Measurements from ENCODE around the gene MGAT1. TPM values are rescaled to one million over a fixed set of nuclear protein-coding genes. Genes with fewer than 3 reads are reported as not detected.

The MGAT1 gene
- total RNA-seq, 5 donors from 2014 or later (not counting 1 experiment from before 2014, with no cell fraction given), result 83.1 to 198 (median 145) TPM

DNA sequence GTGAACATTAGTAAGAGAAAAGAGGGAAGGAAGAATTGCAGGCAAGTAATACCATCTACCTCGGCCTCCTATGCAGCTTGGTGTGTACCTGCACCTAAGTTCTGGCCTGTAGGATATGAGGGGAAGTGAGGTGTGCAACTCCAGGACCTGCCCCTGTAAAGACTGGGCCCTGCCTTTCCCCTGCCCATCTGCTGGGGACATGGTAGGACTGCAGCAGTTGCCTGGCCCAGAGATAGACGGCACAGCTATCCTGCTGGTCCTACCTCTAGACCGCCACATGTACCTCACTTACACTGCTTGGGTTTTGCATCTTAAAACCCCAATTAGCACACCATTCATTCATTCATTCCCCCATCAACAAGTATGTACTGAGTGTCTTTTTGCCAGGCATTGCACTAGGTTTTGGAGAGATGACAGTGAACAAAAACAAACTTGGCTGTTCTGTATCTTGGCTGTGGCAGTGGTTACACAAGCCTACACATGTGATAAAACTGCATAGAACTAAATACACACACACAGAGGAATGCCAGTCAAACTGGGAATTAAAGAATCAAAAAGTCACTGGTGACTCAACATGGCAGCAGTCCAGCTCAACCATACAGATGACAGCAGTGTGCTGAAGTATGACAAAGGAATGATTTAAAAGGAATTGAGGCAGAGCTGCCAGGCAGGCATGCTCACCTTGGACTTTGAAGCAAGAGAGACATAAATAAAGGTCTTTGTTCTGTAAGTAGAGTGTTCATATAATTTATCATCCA is 23.3 kb upstream of the MGAT1 start:
- ChIA-PET POLR2A (no interaction called here), CTCF (no interaction called here)
- Mint-ChIP-seq H3K36me3 (peaks cover 16% of the 10 kb centered on the region), H3K27ac (peak overlapping the region in 1 of 2 donors; percentile 59), H3K4me1 (peaks cover 38 to 51% (median 50%) of the 10 kb centered on the region in 3 donors), H3K4me3 (no peak overlapping the region), H3K27me3 (no peaks in the 10 kb centered on the region), H3K9me3 (peaks cover 0 to 4% (median 0%) of the 10 kb centered on the region in 3 donors)
- H3K27ac ChIP-seq (ENCODE audit: low read length), result no peak overlapping the region
- H3K9me3 ChIP-seq, result no peaks in the 10 kb centered on the region
- no peaks in the 10 kb centered on the region for H3K27me3 ChIP-seq (replicated peaks in 1 of 2; ENCODE audit: control insufficient read depth in 2 of 2, extremely low read depth in 1 of 2, insufficient read depth in 2 of 2, low read length in 1 of 2)
- 100% methylated on average over 2 of the region's 3 CpGs for WGBS (ENCODE audit: insufficient coverage)
- peaks cover 0 to 7% of the 10 kb centered on the region in 2 donors for H3K36me3 ChIP-seq (ENCODE audit: control insufficient read depth in 2 of 2, extremely low read depth in 1 of 2, insufficient read depth in 1 of 2, low read length in 1 of 2)
- H3K4me3 ChIP-seq (ENCODE audit: control insufficient read depth in 1 of 2, extremely low read depth in 1 of 2, low read length in 1 of 2), result no peak overlapping the region
- DNase-seq, result no peak
- H3K4me1 ChIP-seq (ENCODE audit: control insufficient read depth in 1 of 2, extremely low read depth in 1 of 2, insufficient read depth in 2 of 2, low read length in 2 of 2), result peaks cover 13 to 17% of the 10 kb centered on the region in 2 experiments
- ATAC-seq (replicated peaks in 1 of 4), result no peak

- H3K27me3 Mint-ChIP-seq, result no peaks in the 10 kb centered on the region
These were observed 22.2 kb upstream of the MGAT1 start for GRCh38 chr5:180824630-180825476.

DNA sequence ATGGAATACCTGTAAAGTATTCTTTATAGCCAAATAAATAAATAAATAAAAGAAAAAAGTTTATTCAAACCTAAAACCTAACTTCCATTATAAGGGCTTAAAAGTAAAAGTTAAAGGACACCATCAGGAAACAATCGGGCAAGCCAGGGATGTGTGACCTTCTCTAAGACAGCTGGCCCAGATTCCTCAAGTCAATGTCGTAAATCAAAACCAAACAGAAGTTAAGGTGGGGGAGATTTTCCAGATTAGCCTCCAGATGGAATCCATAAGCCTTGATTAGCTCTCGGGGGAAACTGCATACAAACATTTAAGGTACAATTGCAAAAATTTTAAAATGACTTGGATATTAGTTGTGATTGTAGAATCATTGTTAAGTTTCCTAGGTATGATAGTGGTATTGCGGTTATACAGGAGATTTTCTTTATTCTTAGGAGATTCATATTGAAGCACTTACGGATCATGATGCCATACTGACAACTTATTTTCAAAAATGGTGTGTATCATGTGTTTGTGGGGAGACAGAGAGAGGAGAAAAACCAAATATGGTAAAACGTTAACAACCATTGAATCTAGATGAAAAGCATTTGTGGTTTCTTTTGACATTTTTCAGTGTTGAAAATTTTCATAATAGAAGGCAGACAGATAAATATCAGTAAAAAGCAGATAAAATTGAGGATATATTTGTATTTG is 21.5 kb upstream of the MGAT1 start:
- ATAC-seq (replicated peaks in 1 of 4) (peak in 1 of 4 experiments; percentile 40), DNase-seq (no peak)
- WGBS (ENCODE audit: insufficient coverage), result no CpG with 5 or more reads among the region's 6 CpGs
- no peaks in the 10 kb centered on the region for H3K27me3 ChIP-seq (replicated peaks in 1 of 2; ENCODE audit: control insufficient read depth in 2 of 2, extremely low read depth in 1 of 2, insufficient read depth in 2 of 2, low read length in 1 of 2)
- H3K27me3 Mint-ChIP-seq, result no peaks in the 10 kb centered on the region
- H3K27ac Mint-ChIP-seq, result peak overlapping the region; percentile 59 to 63
- H3K4me1 ChIP-seq (ENCODE audit: control insufficient read depth in 1 of 2, extremely low read depth in 1 of 2, insufficient read depth in 2 of 2, low read length in 2 of 2), result peaks cover 0 to 7% of the 10 kb centered on the region in 2 experiments
- CTCF ChIA-PET, result no interaction called here
- H3K36me3 ChIP-seq (ENCODE audit: control insufficient read depth in 2 of 2, extremely low read depth in 1 of 2, insufficient read depth in 1 of 2, low read length in 1 of 2), result no peaks in the 10 kb centered on the region
- H3K4me3 Mint-ChIP-seq, result peak overlapping the region in 1 of 3 donors; percentile 31
- POLR2A ChIA-PET, result no interaction called here
- H3K9me3 ChIP-seq, result no peaks in the 10 kb centered on the region
- peaks cover 0 to under 1% (median 0%) of the 10 kb centered on the region in 3 donors for H3K9me3 Mint-ChIP-seq
- H3K36me3 Mint-ChIP-seq, result peaks cover 6% of the 10 kb centered on the region
- H3K27ac ChIP-seq (ENCODE audit: low read length), result no peak overlapping the region
- H3K4me3 ChIP-seq (ENCODE audit: control insufficient read depth in 1 of 2, extremely low read depth in 1 of 2, low read length in 1 of 2), result no peak overlapping the region
- peaks cover 21 to 36% (median 35%) of the 10 kb centered on the region in 3 donors for H3K4me1 Mint-ChIP-seq

More at GRCh38 chr5:180824630-180825476, 22.2 kb upstream of the MGAT1 start:
- peaks cover 0 to 6% of the 10 kb centered on the region in 2 donors for H3K36me3 ChIP-seq (ENCODE audit: control insufficient read depth in 2 of 2, extremely low read depth in 1 of 2, insufficient read depth in 1 of 2, low read length in 1 of 2)
- H3K4me3 ChIP-seq (ENCODE audit: control insufficient read depth in 1 of 2, extremely low read depth in 1 of 2, low read length in 1 of 2), result no peak overlapping the region
- Mint-ChIP-seq H3K4me1 (peaks cover 28 to 43% (median 43%) of the 10 kb centered on the region in 3 donors), H3K9me3 (peaks cover 0 to 4% (median 0%) of the 10 kb centered on the region in 3 donors), H3K4me3 (peak overlapping the region in 1 of 3 donors; percentile 31), H3K36me3 (peaks cover 12% of the 10 kb centered on the region), H3K27ac (peak overlapping the region in 1 of 2 donors; percentile 63)
- 96% methylated on average over 6 of the region's 10 CpGs for WGBS (ENCODE audit: insufficient coverage)
- H3K4me1 ChIP-seq (ENCODE audit: control insufficient read depth in 1 of 2, extremely low read depth in 1 of 2, insufficient read depth in 2 of 2, low read length in 2 of 2), result peaks cover 6 to 10% of the 10 kb centered on the region in 2 experiments
- DNase-seq (no peak), ATAC-seq (replicated peaks in 1 of 4) (no peak)
- H3K9me3 ChIP-seq, result no peaks in the 10 kb centered on the region
- no peak overlapping the region for H3K27ac ChIP-seq (ENCODE audit: low read length)
- POLR2A ChIA-PET, result no interaction called here
- H3K27me3 ChIP-seq (replicated peaks in 1 of 2; ENCODE audit: control insufficient read depth in 2 of 2, extremely low read depth in 1 of 2, insufficient read depth in 2 of 2, low read length in 1 of 2), result no peaks in the 10 kb centered on the region
- CTCF ChIA-PET, result no interaction called here

- H3K27me3 ChIP-seq (replicated peaks in 1 of 2; ENCODE audit: control insufficient read depth in 2 of 2, extremely low read depth in 1 of 2, insufficient read depth in 2 of 2, low read length in 1 of 2), result no peaks in the 10 kb centered on the region
- H3K4me3 ChIP-seq (ENCODE audit: control insufficient read depth in 1 of 2, extremely low read depth in 1 of 2, low read length in 1 of 2), result no peak overlapping the region
- Mint-ChIP-seq H3K36me3 (peaks cover 4% of the 10 kb centered on the region), H3K4me3 (no peak overlapping the region), H3K9me3 (no peaks in the 10 kb centered on the region), H3K27ac (no peak overlapping the region), H3K27me3 (no peaks in the 10 kb centered on the region), H3K4me1 (peaks cover 20 to 36% (median 30%) of the 10 kb centered on the region in 3 donors)
- CTCF ChIA-PET, result no interaction called here
- H3K36me3 ChIP-seq (ENCODE audit: control insufficient read depth in 2 of 2, extremely low read depth in 1 of 2, insufficient read depth in 1 of 2, low read length in 1 of 2), result no peaks in the 10 kb centered on the region
- no peaks in the 10 kb centered on the region for H3K9me3 ChIP-seq
- no peak for DNase-seq
- H3K27ac ChIP-seq (ENCODE audit: low read length), result no peak overlapping the region
- peaks cover 0 to 7% of the 10 kb centered on the region in 2 experiments for H3K4me1 ChIP-seq (ENCODE audit: control insufficient read depth in 1 of 2, extremely low read depth in 1 of 2, insufficient read depth in 2 of 2, low read length in 2 of 2)
- WGBS (ENCODE audit: insufficient coverage), result 89% methylated on average over 7 of the region's 7 CpGs
- ATAC-seq (replicated peaks in 1 of 4), result no peak
- POLR2A ChIA-PET, result no interaction called here
These were observed 20.7 kb upstream of the MGAT1 start for GRCh38 chr5:180823346-180823745.

DNA sequence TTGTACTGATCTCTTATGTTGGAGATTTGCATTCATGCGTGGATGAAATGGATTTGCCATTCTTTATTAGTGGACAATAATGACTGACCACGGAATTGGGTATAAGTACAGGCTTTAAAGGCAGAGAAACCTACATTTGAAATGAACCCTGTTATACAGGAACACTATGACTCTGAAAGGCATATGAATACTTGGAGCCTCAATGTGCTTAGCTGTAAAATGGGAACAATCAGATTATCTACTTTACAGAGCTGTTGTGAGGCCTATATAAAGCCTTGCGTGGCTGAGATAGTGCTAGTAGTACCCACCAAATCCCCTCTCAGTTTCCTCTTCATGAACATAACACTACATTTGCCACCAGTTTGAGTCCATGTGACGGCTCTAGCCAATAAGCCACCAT is 18.9 kb upstream of the MGAT1 start:
- ATAC-seq (replicated peaks in 1 of 4) (no peak), DNase-seq (no peak)
- Mint-ChIP-seq H3K4me1 (peaks cover 26 to 49% (median 47%) of the 10 kb centered on the region in 3 donors), H3K4me3 (no peak overlapping the region), H3K36me3 (peaks cover 3% of the 10 kb centered on the region), H3K27ac (no peak overlapping the region), H3K27me3 (no peaks in the 10 kb centered on the region), H3K9me3 (no peaks in the 10 kb centered on the region)
- Histone ChIP-seq H3K4me1 (ENCODE audit: control insufficient read depth in 1 of 2, extremely low read depth in 1 of 2, insufficient read depth in 2 of 2, low read length in 2 of 2) (peaks cover 7 to 20% of the 10 kb centered on the region in 2 experiments), H3K27ac (ENCODE audit: low read length) (no peak overlapping the region), H3K36me3 (ENCODE audit: control insufficient read depth in 2 of 2, extremely low read depth in 1 of 2, insufficient read depth in 1 of 2, low read length in 1 of 2) (no peaks in the 10 kb centered on the region), H3K27me3 (replicated peaks in 1 of 2; ENCODE audit: control insufficient read depth in 2 of 2, extremely low read depth in 1 of 2, insufficient read depth in 2 of 2, low read length in 1 of 2) (no peaks in the 10 kb centered on the region), H3K9me3 (no peaks in the 10 kb centered on the region), H3K4me3 (ENCODE audit: control insufficient read depth in 1 of 2, extremely low read depth in 1 of 2, low read length in 1 of 2) (no peak overlapping the region)
- CTCF ChIA-PET, result interaction anchor here in 1 of 2 donors (0.7 kb wide), 1 partner anchor 10 kb away, joined by 3 read pairs; no protein-coding TSS in a partner anchor
- WGBS (ENCODE audit: insufficient coverage), result no CpG with 5 or more reads among the region's 4 CpGs
- POLR2A ChIA-PET, result no interaction called here

DNA sequence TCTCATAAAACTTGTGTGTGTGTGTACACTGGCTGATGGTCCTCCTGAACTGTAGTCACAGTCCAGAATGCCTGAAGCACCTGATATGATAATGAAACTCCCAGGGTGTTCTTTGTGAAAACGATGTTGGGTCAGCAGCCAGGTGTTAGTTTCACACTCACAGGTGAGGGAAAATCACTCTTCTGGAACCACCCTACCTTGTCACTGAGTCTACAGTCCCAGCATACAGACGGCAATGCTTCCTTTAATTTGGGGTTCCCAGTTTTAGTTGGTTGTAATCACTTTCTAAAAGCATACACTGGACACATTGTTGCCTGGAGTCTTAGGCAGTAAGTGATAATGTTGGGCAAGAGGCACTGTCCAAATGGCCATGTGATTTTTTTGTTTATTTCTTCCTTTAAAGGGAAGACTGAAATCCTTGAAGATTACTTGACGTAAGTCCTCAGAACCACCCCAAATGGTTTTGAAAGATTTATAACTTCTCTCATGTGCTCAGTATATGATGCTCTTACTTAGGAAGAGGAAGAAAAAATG is 18.2 kb upstream of the MGAT1 start:
- no peak overlapping the region for H3K4me3 ChIP-seq (ENCODE audit: control insufficient read depth in 1 of 2, extremely low read depth in 1 of 2, low read length in 1 of 2)
- peaks cover 14 to 24% of the 10 kb centered on the region in 2 experiments for H3K4me1 ChIP-seq (ENCODE audit: control insufficient read depth in 1 of 2, extremely low read depth in 1 of 2, insufficient read depth in 2 of 2, low read length in 2 of 2)
- H3K27ac ChIP-seq (ENCODE audit: low read length), result no peak overlapping the region
- no peaks in the 10 kb centered on the region for H3K9me3 ChIP-seq
- no peak for DNase-seq
- peaks cover 28 to 45% (median 44%) of the 10 kb centered on the region in 3 donors for H3K4me1 Mint-ChIP-seq
- H3K27me3 Mint-ChIP-seq, result no peaks in the 10 kb centered on the region
- POLR2A ChIA-PET, result no interaction called here
- no peak overlapping the region for H3K27ac Mint-ChIP-seq
- ATAC-seq (replicated peaks in 1 of 4), result no peak
- H3K36me3 Mint-ChIP-seq, result no peaks in the 10 kb centered on the region
- CTCF ChIA-PET, result interaction anchor here in 1 of 2 donors (0.7 kb wide), 1 partner anchor 10 kb away, joined by 3 read pairs; no protein-coding TSS in a partner anchor
- no peak overlapping the region for H3K4me3 Mint-ChIP-seq
- WGBS (ENCODE audit: insufficient coverage), result no CpG with 5 or more reads among the region's 3 CpGs
- H3K9me3 Mint-ChIP-seq, result no peaks in the 10 kb centered on the region
- no peaks in the 10 kb centered on the region for H3K27me3 ChIP-seq (replicated peaks in 1 of 2; ENCODE audit: control insufficient read depth in 2 of 2, extremely low read depth in 1 of 2, insufficient read depth in 2 of 2, low read length in 1 of 2)
- no peaks in the 10 kb centered on the region for H3K36me3 ChIP-seq (ENCODE audit: control insufficient read depth in 2 of 2, extremely low read depth in 1 of 2, insufficient read depth in 1 of 2, low read length in 1 of 2)
